Skin of body (tissue), 2 donors: ENCODE measurements around the gene TEX22. TPM values are rescaled to one million over a fixed set of nuclear protein-coding genes. Genes with fewer than 3 reads are reported as not detected.
A peak's percentile ranks its signal among the peaks of the same experiment; 100 is the strongest.

Experiments used
- DNase-seq: peaks from one replicate; lab custom pipeline; 2025; lab: John Stamatoyannopoulos, UW
- total RNA-seq: library from RNA; depleted of rRNA; stranded (reverse); fragments of >200 nt; gene quantifications from one replicate; pipeline ENCODE4 v1.2.3, GENCODE V29; 2014

TEX22 gene
- total RNA-seq, 1 donor from 2014 or later: 0.20 TPM

- DNase-seq: no peak
These were observed 22.0 kb downstream of the TEX22 start for GRCh38 chr14:105420101-105420973.

GRCh38 chr14:105420974-105421674 lies 22.8 kb downstream of the TEX22 start:
- no peak for DNase-seq

GRCh38 chr14:105421723-105422615 lies 23.6 kb downstream of the TEX22 start:
- no peak for DNase-seq

GRCh38 chr14:105422695-105423487 lies 24.6 kb downstream of the TEX22 start:
- DNase-seq: no peak

GRCh38 chr14:105423488-105424195 lies 25.3 kb downstream of the TEX22 start:
- DNase-seq: no peak

- no peak for DNase-seq
These were observed 26.5 kb downstream of the TEX22 start for GRCh38 chr14:105424861-105425260.

GRCh38 chr14:105425823-105426247 lies 27.5 kb downstream of the TEX22 start:
- DNase-seq: no peak

GRCh38 chr14:105426416-105427130 lies 28.2 kb downstream of the TEX22 start:
- no peak for DNase-seq

- DNase-seq: no peak
These were observed 29.1 kb downstream of the TEX22 start for GRCh38 chr14:105427412-105427811.

- DNase-seq: no peak
These were observed 29.7 kb downstream of the TEX22 start for GRCh38 chr14:105427936-105428485.

GRCh38 chr14:105430042-105430441 lies 31.7 kb downstream of the TEX22 start:
- no peak for DNase-seq

- no peak for DNase-seq
These were observed 32.2 kb downstream of the TEX22 start for GRCh38 chr14:105430565-105430964.

- no peak for DNase-seq
These were observed 32.9 kb downstream of the TEX22 start for GRCh38 chr14:105431256-105431655.

GRCh38 chr14:105432657-105433056 lies 34.3 kb downstream of the TEX22 start:
- peak; percentile 66 for DNase-seq

GRCh38 chr14:105433161-105433605 lies 34.8 kb downstream of the TEX22 start:
- DNase-seq: no peak

- DNase-seq: no peak
These were observed 38.1 kb downstream of the TEX22 start for GRCh38 chr14:105436402-105436801.

GRCh38 chr14:105436891-105437722 lies 38.8 kb downstream of the TEX22 start:
- DNase-seq: no peak
